ENCODE data around the gene PCSK5.

DNA sequence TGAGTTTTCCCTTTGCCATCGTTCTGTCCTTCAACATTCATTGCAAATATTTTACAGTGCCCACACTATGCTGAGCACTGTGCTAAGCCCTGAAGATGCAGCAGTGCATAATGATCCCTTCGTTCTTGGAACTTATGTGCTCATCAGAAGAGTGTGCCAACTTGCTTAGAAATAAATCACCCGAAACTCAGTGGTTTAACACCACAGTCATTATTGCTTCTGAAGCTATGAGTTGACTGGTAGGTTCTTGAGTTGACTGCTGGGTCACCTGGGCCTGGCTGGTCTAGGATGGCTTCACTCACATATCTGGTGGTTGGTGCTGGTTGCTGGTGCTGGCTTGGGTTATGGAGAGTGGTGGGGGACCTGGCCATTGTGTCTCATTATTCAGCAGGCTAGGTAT lies 20.9 kb downstream of the PCSK5 start:
- TF ChIP-seq, protein P1, sequence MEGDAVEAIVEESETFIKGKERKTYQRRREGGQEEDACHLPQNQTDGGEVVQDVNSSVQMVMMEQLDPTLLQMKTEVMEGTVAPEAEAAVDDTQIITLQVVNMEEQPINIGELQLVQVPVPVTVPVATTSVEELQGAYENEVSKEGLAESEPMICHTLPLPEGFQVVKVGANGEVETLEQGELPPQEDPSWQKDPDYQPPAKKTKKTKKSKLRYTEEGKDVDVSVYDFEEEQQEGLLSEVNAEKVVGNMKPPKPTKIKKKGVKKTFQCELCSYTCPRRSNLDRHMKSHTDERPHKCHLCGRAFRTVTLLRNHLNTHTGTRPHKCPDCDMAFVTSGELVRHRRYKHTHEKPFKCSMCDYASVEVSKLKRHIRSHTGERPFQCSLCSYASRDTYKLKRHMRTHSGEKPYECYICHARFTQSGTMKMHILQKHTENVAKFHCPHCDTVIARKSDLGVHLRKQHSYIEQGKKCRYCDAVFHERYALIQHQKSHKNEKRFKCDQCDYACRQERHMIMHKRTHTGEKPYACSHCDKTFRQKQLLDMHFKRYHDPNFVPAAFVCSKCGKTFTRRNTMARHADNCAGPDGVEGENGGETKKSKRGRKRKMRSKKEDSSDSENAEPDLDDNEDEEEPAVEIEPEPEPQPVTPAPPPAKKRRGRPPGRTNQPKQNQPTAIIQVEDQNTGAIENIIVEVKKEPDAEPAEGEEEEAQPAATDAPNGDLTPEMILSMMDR (IDR thresholded peaks at IDR 0.05), result no peak
- no peak for TF ChIP-seq POLR2A (IDR thresholded peaks at IDR 0.05)
